Measurements from ENCODE around the gene SP3.

DNA sequence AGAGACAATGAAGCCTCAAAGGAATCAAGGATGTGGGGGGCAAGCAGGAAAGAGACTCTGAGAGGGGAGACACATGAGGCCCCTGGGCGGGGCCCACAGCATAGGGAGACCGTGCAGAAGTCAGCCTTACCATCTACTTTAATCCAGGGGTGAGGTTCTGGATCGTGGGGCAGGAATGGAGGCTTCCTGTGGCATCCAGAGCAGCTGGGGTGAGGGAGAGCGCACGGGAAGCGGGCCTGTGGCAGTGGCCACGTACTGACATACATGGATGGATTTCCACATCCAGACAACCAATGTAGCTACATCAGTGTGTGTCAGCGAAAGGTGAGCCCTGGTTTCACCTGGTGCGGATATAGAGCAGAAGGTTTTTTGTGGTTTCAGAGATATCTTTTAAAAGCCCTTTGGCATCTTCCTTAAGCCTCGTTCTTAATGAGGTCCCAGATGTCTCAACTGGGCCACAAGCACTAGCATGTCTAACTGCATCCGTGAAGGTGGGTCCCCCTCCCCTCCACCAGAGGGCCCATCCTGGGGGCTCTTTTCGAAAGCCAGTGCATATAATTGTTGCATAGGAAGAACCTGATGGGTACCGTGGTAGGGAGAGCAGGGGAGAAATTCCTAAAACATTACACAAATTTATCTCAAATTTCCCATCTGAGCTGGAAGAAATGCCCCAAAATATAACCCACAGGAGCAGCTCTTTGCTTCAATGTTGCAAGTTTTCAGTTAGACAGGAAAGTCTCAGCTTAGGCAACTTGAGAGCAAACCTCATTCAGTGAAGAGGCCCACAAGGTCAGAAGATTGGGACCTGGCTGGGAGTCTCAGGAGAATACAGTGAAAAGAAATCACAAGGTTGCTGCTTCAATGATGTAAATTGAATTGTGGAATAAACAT lies 90.9 kb downstream of the SP3 start:
- TF ChIP-seq, protein P1, sequence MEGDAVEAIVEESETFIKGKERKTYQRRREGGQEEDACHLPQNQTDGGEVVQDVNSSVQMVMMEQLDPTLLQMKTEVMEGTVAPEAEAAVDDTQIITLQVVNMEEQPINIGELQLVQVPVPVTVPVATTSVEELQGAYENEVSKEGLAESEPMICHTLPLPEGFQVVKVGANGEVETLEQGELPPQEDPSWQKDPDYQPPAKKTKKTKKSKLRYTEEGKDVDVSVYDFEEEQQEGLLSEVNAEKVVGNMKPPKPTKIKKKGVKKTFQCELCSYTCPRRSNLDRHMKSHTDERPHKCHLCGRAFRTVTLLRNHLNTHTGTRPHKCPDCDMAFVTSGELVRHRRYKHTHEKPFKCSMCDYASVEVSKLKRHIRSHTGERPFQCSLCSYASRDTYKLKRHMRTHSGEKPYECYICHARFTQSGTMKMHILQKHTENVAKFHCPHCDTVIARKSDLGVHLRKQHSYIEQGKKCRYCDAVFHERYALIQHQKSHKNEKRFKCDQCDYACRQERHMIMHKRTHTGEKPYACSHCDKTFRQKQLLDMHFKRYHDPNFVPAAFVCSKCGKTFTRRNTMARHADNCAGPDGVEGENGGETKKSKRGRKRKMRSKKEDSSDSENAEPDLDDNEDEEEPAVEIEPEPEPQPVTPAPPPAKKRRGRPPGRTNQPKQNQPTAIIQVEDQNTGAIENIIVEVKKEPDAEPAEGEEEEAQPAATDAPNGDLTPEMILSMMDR (IDR thresholded peaks at IDR 0.05; ENCODE audit: low read depth, low read length): no peak
- TF ChIP-seq EZH2phosphoT487 (IDR thresholded peaks at IDR 0.05; ENCODE audit: low read depth): no peak
